Measurements from ENCODE around the gene UBE2F.

GRCh38 chr2:238067939-238068338 lies 101.1 kb downstream of the UBE2F start:
- TF ChIP-seq CTCF (IDR thresholded peaks at IDR 0.05; ENCODE audit: borderline replicate concordance, extremely low read depth, low read length, poor library complexity, severe bottlenecking) (no peak), EZH2 (IDR thresholded peaks at IDR 0.05; ENCODE audit: borderline replicate concordance, low read depth, low read length, severe bottlenecking) (no peak)

Data from DND-41 (cell line).